Calu3 (cell line): ENCODE results near the gene MSN. TPM values are rescaled to one million over a fixed set of nuclear protein-coding genes. Genes with fewer than 3 reads are reported as not detected.

Experiments
- BruUV-seq: library from RNA; stranded (reverse); fragments of 400-500 nt; replicated peaks from 2 replicates; lab custom pipeline; 2021; lab: Mats Ljungman, UMichigan
- CTCF ChIA-PET: fragments of 300-600 bp; sonication (Branson Sonifier 250); formaldehyde crosslinking; loops from one replicate; lab custom pipeline; 2022; ENCODE audit warnings: antibody characterized with exemption; lab: Charles Lee
- DNase-seq: peaks from one replicate; pipeline ENCODE4 v3.0.0; 2022
- H3K27ac Mint-ChIP-seq: one replicate; pipeline ENCODE4 v1.8.0; 2022; ENCODE audit warnings: mixed read lengths; ENCODE audit not compliant: unreplicated experiment
- H3K27me3 Mint-ChIP-seq: one replicate; pipeline ENCODE4 v1.8.0; 2022; ENCODE audit warnings: mixed read lengths; ENCODE audit not compliant: unreplicated experiment
- H3K36me3 Mint-ChIP-seq: one replicate; pipeline ENCODE4 v1.8.0; 2022; ENCODE audit warnings: mild to moderate bottlenecking, moderate library complexity, mixed read lengths; ENCODE audit not compliant: insufficient read depth, unreplicated experiment
- H3K4me1 Mint-ChIP-seq: one replicate; pipeline ENCODE4 v1.8.0; 2022; ENCODE audit warnings: mild to moderate bottlenecking, low read depth, mixed read lengths; ENCODE audit not compliant: unreplicated experiment
- H3K4me3 Mint-ChIP-seq: one replicate; pipeline ENCODE4 v1.8.0; 2022; ENCODE audit warnings: mild to moderate bottlenecking, low read depth, moderate library complexity, mixed read lengths; ENCODE audit not compliant: unreplicated experiment
- H3K9me3 Mint-ChIP-seq: one replicate; pipeline ENCODE4 v1.8.0; 2022; ENCODE audit warnings: low read depth, mixed read lengths; ENCODE audit not compliant: unreplicated experiment
- intact Hi-C: fragments of 100-400 bp; cut with micrococcal nuclease; formaldehyde crosslinking; loops from one replicate; pipeline ENCODE4 v1.10.0; 2022; ENCODE audit not compliant: unreplicated experiment
- total RNA-seq: library from RNA; stranded (reverse); gene quantifications from 2 replicates; pipeline ENCODE4 v1.2.3, GENCODE V29; 2022
- TF ChIP-seq, protein P1 (sequence below): fragments of 200-600 bp; IDR thresholded peaks from one replicate; pipeline ENCODE4 v1.8.0; 2022; ENCODE audit warnings: antibody characterized with exemption; ENCODE audit not compliant: unreplicated experiment

Gene MSN
- total RNA-seq, 1 experiment from 2014 or later: 129 TPM

- Mint-ChIP-seq H3K9me3 (no peaks in the 10 kb centered on the region), H3K27me3 (no peaks in the 10 kb centered on the region), H3K27ac (no peak overlapping the region), H3K4me3 (no peak overlapping the region), H3K4me1 (peaks cover 18% of the 10 kb centered on the region), H3K36me3 (peaks cover 26% of the 10 kb centered on the region)
- CTCF ChIA-PET: no interaction called here
- BruUV-seq: no TSS peak
- intact Hi-C loops: no loop called here
- TF ChIP-seq, protein P1, sequence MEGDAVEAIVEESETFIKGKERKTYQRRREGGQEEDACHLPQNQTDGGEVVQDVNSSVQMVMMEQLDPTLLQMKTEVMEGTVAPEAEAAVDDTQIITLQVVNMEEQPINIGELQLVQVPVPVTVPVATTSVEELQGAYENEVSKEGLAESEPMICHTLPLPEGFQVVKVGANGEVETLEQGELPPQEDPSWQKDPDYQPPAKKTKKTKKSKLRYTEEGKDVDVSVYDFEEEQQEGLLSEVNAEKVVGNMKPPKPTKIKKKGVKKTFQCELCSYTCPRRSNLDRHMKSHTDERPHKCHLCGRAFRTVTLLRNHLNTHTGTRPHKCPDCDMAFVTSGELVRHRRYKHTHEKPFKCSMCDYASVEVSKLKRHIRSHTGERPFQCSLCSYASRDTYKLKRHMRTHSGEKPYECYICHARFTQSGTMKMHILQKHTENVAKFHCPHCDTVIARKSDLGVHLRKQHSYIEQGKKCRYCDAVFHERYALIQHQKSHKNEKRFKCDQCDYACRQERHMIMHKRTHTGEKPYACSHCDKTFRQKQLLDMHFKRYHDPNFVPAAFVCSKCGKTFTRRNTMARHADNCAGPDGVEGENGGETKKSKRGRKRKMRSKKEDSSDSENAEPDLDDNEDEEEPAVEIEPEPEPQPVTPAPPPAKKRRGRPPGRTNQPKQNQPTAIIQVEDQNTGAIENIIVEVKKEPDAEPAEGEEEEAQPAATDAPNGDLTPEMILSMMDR: no peak
- no peak for DNase-seq
These were observed 73.5 kb downstream of the MSN start for GRCh38 chrX:65740909-65741308.

DNA sequence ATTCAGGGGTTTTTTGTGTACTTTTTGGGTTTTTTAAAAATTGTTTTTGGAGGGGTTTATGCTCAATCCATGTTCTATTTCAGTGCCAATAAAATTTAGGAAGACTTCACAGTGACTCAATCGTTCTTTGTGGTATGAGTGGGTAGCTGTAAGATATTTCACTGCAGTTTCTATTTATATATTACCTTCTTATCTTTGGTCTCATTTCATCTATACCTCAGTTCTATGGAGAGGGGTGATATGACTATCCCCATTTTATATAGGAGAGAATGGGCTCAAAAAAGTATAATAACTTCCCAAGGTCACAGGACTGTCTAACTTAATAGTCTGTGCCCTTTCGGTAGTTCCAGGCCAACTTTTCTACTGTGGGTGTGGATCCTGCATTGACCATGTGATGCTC is 74.4 kb downstream of the MSN start:
- no peak for DNase-seq
- Mint-ChIP-seq H3K9me3 (no peaks in the 10 kb centered on the region), H3K27me3 (no peaks in the 10 kb centered on the region), H3K4me1 (peaks cover 24% of the 10 kb centered on the region), H3K4me3 (no peak overlapping the region), H3K27ac (no peak overlapping the region), H3K36me3 (peaks cover 17% of the 10 kb centered on the region)
- TF ChIP-seq, protein P1: no peak
- no TSS peak for BruUV-seq
- CTCF ChIA-PET: interaction anchor here (0.6 kb wide), 1 partner anchor 716 kb away, joined by 3 read pairs; no protein-coding TSS in a partner anchor
- intact Hi-C loops: no loop called here

- H3K36me3 Mint-ChIP-seq: peaks cover 16% of the 10 kb centered on the region
These were observed 77.5 kb downstream of the MSN start for GRCh38 chrX:65744965-65745364.

DNA sequence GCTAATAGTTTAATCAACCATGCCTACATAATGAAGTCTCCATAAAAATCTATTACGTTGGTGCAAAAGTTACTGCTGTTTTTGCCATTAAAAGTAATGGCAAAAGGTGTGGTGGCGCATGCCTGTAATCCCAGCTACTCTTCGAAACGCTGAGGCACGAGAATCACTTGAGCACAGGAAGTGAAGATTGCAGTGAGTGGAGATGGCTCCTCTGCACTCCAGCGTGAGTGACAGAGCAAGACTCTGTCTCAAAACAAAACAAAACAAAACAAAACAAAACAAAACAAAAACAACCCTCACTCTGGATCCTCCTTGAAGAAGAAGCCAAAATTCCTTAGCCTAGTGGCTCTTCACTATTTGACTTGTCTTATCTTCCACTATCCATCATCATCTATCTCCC is 78.0 kb downstream of the MSN start:
- intact Hi-C loops: loop anchor here (5.0 kb wide), 3 partner anchors 127 to 367 kb away; no protein-coding TSS in a partner anchor
- Mint-ChIP-seq H3K27me3 (no peaks in the 10 kb centered on the region), H3K9me3 (no peaks in the 10 kb centered on the region), H3K4me3 (no peak overlapping the region), H3K27ac (no peak overlapping the region), H3K4me1 (peaks cover 24% of the 10 kb centered on the region), H3K36me3 (peaks cover 14% of the 10 kb centered on the region)
- no TSS peak for BruUV-seq
- DNase-seq: no peak
- TF ChIP-seq, protein P1: no peak
- CTCF ChIA-PET: interaction anchor here (0.6 to 1.0 kb wide), 2 partner anchors 34 to 241 kb away, joined by 3 read pairs; no protein-coding TSS in a partner anchor

More at GRCh38 chrX:65744965-65745364, 77.5 kb downstream of the MSN start:
- Mint-ChIP-seq H3K4me3 (no peak overlapping the region), H3K27me3 (no peaks in the 10 kb centered on the region), H3K9me3 (no peaks in the 10 kb centered on the region), H3K27ac (no peak overlapping the region), H3K4me1 (peaks cover 24% of the 10 kb centered on the region)
- no TSS peak for BruUV-seq
- TF ChIP-seq, protein P1: no peak
- DNase-seq: peak; percentile 27
- intact Hi-C loops: loop anchor here (5.0 kb wide), 3 partner anchors 127 to 367 kb away; no protein-coding TSS in a partner anchor
- CTCF ChIA-PET: interaction anchor here (1.0 kb wide), 1 partner anchor 241 kb away, joined by 3 read pairs; no protein-coding TSS in a partner anchor
